ENCODE results near the gene GHRH.

Gene GHRH

GRCh38 chr20:37290158-37290810, 28.7 kb upstream of the GHRH start:
- no peak for DNase-seq (ENCODE audit: low read depth in 2 of 2)

GRCh38 chr20:37288091-37288490, 26.5 kb upstream of the GHRH start:
- DNase-seq (ENCODE audit: low read depth in 2 of 2) = no peak

- DNase-seq (ENCODE audit: low read depth in 2 of 2) = no peak
These were observed 24.2 kb upstream of the GHRH start for GRCh38 chr20:37285664-37286374.

GRCh38 chr20:37284691-37285161, 23.1 kb upstream of the GHRH start:
- no peak for DNase-seq (ENCODE audit: low read depth in 2 of 2)

GRCh38 chr20:37283530-37284195, 22.0 kb upstream of the GHRH start:
- DNase-seq (ENCODE audit: low read depth in 2 of 2) = no peak

- no peak for DNase-seq (ENCODE audit: low read depth in 2 of 2)
These were observed 20.9 kb upstream of the GHRH start for GRCh38 chr20:37282556-37282955.

- DNase-seq (ENCODE audit: low read depth in 2 of 2) = no peak
These were observed 18.8 kb upstream of the GHRH start for GRCh38 chr20:37280403-37280802.

- DNase-seq (ENCODE audit: low read depth in 2 of 2) = no peak
These were observed 18.2 kb upstream of the GHRH start for GRCh38 chr20:37279820-37280219.

- DNase-seq (ENCODE audit: low read depth in 2 of 2) = no peak
These were observed 17.5 kb upstream of the GHRH start for GRCh38 chr20:37278966-37279590.

GRCh38 chr20:37277253-37277593, 15.6 kb upstream of the GHRH start:
- DNase-seq (ENCODE audit: low read depth in 2 of 2) = no peak

GRCh38 chr20:37276494-37277252, 15.1 kb upstream of the GHRH start:
- no peak for DNase-seq (ENCODE audit: low read depth in 2 of 2)

- no peak for DNase-seq (ENCODE audit: low read depth in 2 of 2)
These were observed 13.4 kb upstream of the GHRH start for GRCh38 chr20:37274851-37275524.

GRCh38 chr20:37273988-37274387, 12.4 kb upstream of the GHRH start:
- DNase-seq (ENCODE audit: low read depth in 2 of 2) = no peak

GRCh38 chr20:37271421-37271768, 9.8 kb upstream of the GHRH start:
- DNase-seq (ENCODE audit: low read depth in 2 of 2) = no peak

- no peak for DNase-seq (ENCODE audit: low read depth in 2 of 2)
These were observed 9.2 kb upstream of the GHRH start for GRCh38 chr20:37270576-37271420.

GRCh38 chr20:37267667-37268313, 6.2 kb upstream of the GHRH start:
- no peak for DNase-seq (ENCODE audit: low read depth in 2 of 2)

- no peak for DNase-seq (ENCODE audit: low read depth in 2 of 2)
These were observed 5.5 kb upstream of the GHRH start for GRCh38 chr20:37266940-37267666.

GRCh38 chr20:37265152-37265551, 3.5 kb upstream of the GHRH start:
- DNase-seq (ENCODE audit: low read depth in 2 of 2) = no peak

- no peak for DNase-seq (ENCODE audit: low read depth in 2 of 2)
These were observed 2.1 kb upstream of the GHRH start for GRCh38 chr20:37263686-37264085.
